Peyer's patch (tissue), 4 donors: ENCODE results near the gene SPDYE4. TPM values are rescaled to one million over a fixed set of nuclear protein-coding genes. Genes with fewer than 3 reads are reported as not detected.

ENCODE experiments used
- DNase-seq, 3 donors: peaks; one replicate each; pipeline ENCODE4 v3.0.0-alpha.2; 2017 to 2019
- H3K27ac ChIP-seq, 4 donors: fragments of 200-600 bp; sonication (generic); one replicate each; pipeline ENCODE4 v1.5.1; 2016 to 2019
- H3K27me3 ChIP-seq, 2 donors: fragments of 200-600 bp; sonication (generic); one replicate each; pipeline ENCODE4 v1.5.1; 2019
- H3K36me3 ChIP-seq, 3 donors: fragments of 200-600 bp; sonication (generic); one replicate each; pipeline ENCODE4 v1.5.1; 2016 to 2019
- H3K4me1 ChIP-seq, 4 donors: fragments of 200-600 bp; sonication (generic); one replicate each; pipeline ENCODE4 v1.5.1; 2016 to 2019
- H3K4me3 ChIP-seq, 4 donors: fragments of 200-600 bp; sonication (generic); 1 replicate in 3 of 4; 2 replicates in 1 of 4; pipeline ENCODE4 v1.5.1; 2016 to 2019; ENCODE audit warnings: mild to moderate bottlenecking in 1 of 4
- H3K9me3 ChIP-seq, 4 donors: fragments of 200-600 bp; sonication (generic); one replicate each; pipeline ENCODE4 v1.5.1; 2016 to 2019; ENCODE audit warnings: mild to moderate bottlenecking in 1 of 4
- CTCF ChIP-seq, 6 experiments: fragments of 450-650 bp in 4 of 6; fragments of 200-600 bp in 2 of 6; sonication (generic) in 1 of 6; IDR thresholded peaks; one replicate each; pipeline ENCODE4 v1.5.1; 2017 to 2019; ENCODE audit warnings: antibody characterized with exemption in 6 of 6, mild to moderate bottlenecking in 3 of 6, moderate library complexity in 1 of 6
- POLR2A ChIP-seq, 2 donors: fragments of 450-650 bp; IDR thresholded peaks; one replicate each; pipeline ENCODE4 v1.5.1; 2017; ENCODE audit warnings: antibody characterized with exemption in 2 of 2, mild to moderate bottlenecking in 2 of 2, moderate library complexity in 2 of 2
- total RNA-seq, 4 donors: library from RNA; depleted of rRNA; stranded (reverse); fragments of >200 nt; gene quantifications; one replicate each; pipeline ENCODE4 v1.1.0, GENCODE V29; 2016

Gene SPDYE4
- total RNA-seq, 4 donors from 2014 or later = not detected

DNA sequence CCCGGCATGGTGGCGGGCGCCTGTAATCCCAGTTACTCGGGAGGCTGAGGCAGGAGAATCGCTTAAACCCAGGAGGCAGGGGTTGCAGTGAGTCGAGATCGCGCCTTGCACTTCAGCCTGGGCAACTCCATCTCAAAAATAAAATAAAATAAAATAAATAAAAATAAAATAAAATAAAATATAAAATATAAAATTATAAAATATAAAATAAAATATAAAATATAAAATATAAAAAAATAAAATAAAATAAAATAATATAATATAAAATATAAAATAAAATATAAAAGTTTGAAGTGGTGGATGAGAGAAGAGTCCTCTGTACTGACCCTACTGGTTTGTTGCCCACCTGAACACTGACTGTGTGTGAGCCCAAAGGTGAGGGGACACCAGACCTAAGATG is 28.9 kb downstream of the SPDYE4 start:
- no peak overlapping the region for H3K4me3 ChIP-seq
- H3K36me3 ChIP-seq = no peaks in the 10 kb centered on the region
- no peaks in the 10 kb centered on the region for H3K27me3 ChIP-seq
- TF ChIP-seq CTCF (IDR thresholded peaks at IDR 0.05) (no peak), POLR2A (IDR thresholded peaks at IDR 0.05) (no peak)
- DNase-seq = no peak
- H3K9me3 ChIP-seq = no peaks in the 10 kb centered on the region
- no peaks in the 10 kb centered on the region for H3K4me1 ChIP-seq
- H3K27ac ChIP-seq = no peak overlapping the region

- no peak overlapping the region for H3K27ac ChIP-seq
- H3K36me3 ChIP-seq = no peaks in the 10 kb centered on the region
- no peak overlapping the region for H3K4me3 ChIP-seq
- H3K27me3 ChIP-seq = no peaks in the 10 kb centered on the region
- no peak for DNase-seq
- no peak for TF ChIP-seq CTCF (IDR thresholded peaks at IDR 0.05)
- TF ChIP-seq POLR2A (IDR thresholded peaks at IDR 0.05) = no peak
- H3K9me3 ChIP-seq = no peaks in the 10 kb centered on the region
- no peaks in the 10 kb centered on the region for H3K4me1 ChIP-seq
Observed at GRCh38 chr17:8728971-8729370, 29.4 kb downstream of the SPDYE4 start.

- no peaks in the 10 kb centered on the region for H3K36me3 ChIP-seq
- no peaks in the 10 kb centered on the region for H3K4me1 ChIP-seq
- H3K9me3 ChIP-seq = no peaks in the 10 kb centered on the region
- H3K27me3 ChIP-seq = no peaks in the 10 kb centered on the region
- DNase-seq = no peak
- no peak overlapping the region for H3K27ac ChIP-seq
- no peak for TF ChIP-seq CTCF (IDR thresholded peaks at IDR 0.05)
- TF ChIP-seq POLR2A (IDR thresholded peaks at IDR 0.05) = no peak
- no peak overlapping the region for H3K4me3 ChIP-seq
Observed at GRCh38 chr17:8728251-8728938, 30.0 kb downstream of the SPDYE4 start.

- TF ChIP-seq CTCF (IDR thresholded peaks at IDR 0.05) = no peak
- Histone ChIP-seq H3K4me3 (no peak overlapping the region), H3K27me3 (no peaks in the 10 kb centered on the region), H3K4me1 (no peaks in the 10 kb centered on the region), H3K27ac (no peak overlapping the region), H3K9me3 (no peaks in the 10 kb centered on the region), H3K36me3 (no peaks in the 10 kb centered on the region)
- no peak for DNase-seq
Observed at GRCh38 chr17:8726941-8727555, 31.3 kb downstream of the SPDYE4 start.

DNA sequence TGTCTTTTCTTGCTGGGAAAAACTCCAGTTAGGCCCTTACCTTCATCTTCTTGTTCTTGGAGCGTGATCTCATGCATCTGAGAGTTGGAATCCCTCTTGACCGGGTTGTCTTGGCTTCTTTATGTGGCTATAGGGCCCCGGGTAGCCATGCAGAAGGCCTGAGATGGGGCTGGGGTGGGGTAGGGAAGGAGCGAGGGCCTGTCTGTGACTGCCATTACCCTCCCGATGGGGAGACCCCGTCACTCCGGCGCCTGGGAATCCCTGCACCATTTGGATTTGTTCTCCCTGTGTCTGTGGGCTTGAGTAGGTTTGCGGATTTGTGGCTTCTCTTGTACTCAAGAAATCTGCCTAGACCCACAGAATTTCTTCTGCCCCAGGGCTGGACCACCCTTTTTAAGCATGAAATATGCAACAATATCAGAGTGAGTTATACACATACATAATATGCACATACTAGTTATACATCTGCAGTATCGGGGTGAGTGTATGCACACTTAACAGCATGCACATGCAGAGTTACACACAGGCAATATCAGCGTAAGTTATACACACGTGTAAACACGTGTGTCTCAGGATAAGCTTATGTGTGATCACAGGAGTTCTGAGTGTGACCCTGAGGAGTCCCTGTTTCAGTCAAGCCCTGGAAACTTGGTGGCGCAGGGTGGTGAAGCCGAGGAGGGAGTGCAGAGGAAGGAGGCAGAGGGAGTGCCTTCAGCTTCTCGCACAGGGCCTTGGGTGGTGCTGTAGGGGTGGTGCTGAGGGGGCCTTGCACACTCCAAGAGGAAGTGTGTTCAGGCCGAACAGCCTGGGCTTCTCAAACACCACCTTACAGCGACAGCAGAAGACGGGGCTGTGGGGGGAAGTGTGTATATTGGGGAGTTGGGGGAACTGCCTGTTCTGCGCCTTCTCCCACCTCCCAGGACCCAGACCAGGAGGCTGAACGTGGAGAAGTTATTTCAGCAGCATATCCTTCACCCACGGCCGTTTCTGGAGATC is 32.2 kb downstream of the SPDYE4 start:
- DNase-seq = no peak
- no peaks in the 10 kb centered on the region for H3K4me1 ChIP-seq
- H3K27me3 ChIP-seq = no peaks in the 10 kb centered on the region
- H3K4me3 ChIP-seq = no peak overlapping the region
- TF ChIP-seq POLR2A (IDR thresholded peaks at IDR 0.05) (no peak), CTCF (IDR thresholded peaks at IDR 0.05) (no peak)
- H3K36me3 ChIP-seq = no peaks in the 10 kb centered on the region
- H3K27ac ChIP-seq = no peak overlapping the region
- no peaks in the 10 kb centered on the region for H3K9me3 ChIP-seq
